Neural progenitor cell (in vitro differentiated cells): ENCODE data around the gene MYH10. TPM values are rescaled to one million over a fixed set of nuclear protein-coding genes. Genes with fewer than 3 reads are reported as not detected.

Source experiments
- DNase-seq: peaks from one replicate; pipeline ENCODE4 v3.0.0-alpha.2; 2016; ENCODE audit warnings: low spot score
- H2AFZ ChIP-seq: fragments of 200-600 bp; sonication (generic); replicated peaks from 2 replicates; pipeline ENCODE4 v1.6.1; 2016; ENCODE audit warnings: antibody characterized with exemption
- H3F3A ChIP-seq: fragments of 200-600 bp; sonication (generic); 2 replicates; pipeline ENCODE4 v1.6.1; 2016; ENCODE audit warnings: antibody characterized with exemption, low read depth
- H3K27ac ChIP-seq: fragments of 200-600 bp; sonication (generic); 2 replicates; pipeline ENCODE4 v1.5.1; 2016; ENCODE audit warnings: mild to moderate bottlenecking
- H3K27me3 ChIP-seq: fragments of 200-600 bp; sonication (generic); 2 replicates; pipeline ENCODE4 v1.6.1; 2016; ENCODE audit warnings: mild to moderate bottlenecking, moderate library complexity
- H3K36me3 ChIP-seq: fragments of 200-600 bp; sonication (generic); 2 replicates; pipeline ENCODE4 v1.5.1; 2016
- H3K4me1 ChIP-seq: fragments of 200-600 bp; sonication (generic); 2 replicates; pipeline ENCODE4 v1.6.1; 2016; ENCODE audit warnings: mixed run types
- H3K4me2 ChIP-seq: fragments of 200-600 bp; sonication (generic); 2 replicates; pipeline ENCODE4 v1.6.1; 2016
- H3K4me3 ChIP-seq: fragments of 200-600 bp; sonication (generic); 2 replicates; pipeline ENCODE4 v1.5.1; 2016
- H3K79me2 ChIP-seq: fragments of 200-600 bp; sonication (generic); 2 replicates; pipeline ENCODE4 v1.6.1; 2016; ENCODE audit warnings: low read depth
- H3K9ac ChIP-seq: fragments of 200-600 bp; sonication (generic); 2 replicates; pipeline ENCODE4 v1.6.1; 2016
- H3K9me3 ChIP-seq: fragments of 200-600 bp; sonication (generic); 2 replicates; pipeline ENCODE4 v1.5.1; 2016; ENCODE audit warnings: low read depth
- H4K20me1 ChIP-seq: fragments of 200-600 bp; sonication (generic); 2 replicates; pipeline ENCODE4 v1.6.1; 2016; ENCODE audit warnings: low read depth
- H3K27ac Mint-ChIP-seq: 3 replicates; pipeline ENCODE4 v1.8.0; 2021; ENCODE audit warnings: mixed read lengths
- H3K27me3 Mint-ChIP-seq: 2 replicates; pipeline ENCODE4 v1.8.0; 2022; ENCODE audit warnings: low read depth, mild to moderate bottlenecking, inconsistent platforms, moderate library complexity, mixed read lengths; ENCODE audit not compliant: insufficient read depth
- H3K36me3 Mint-ChIP-seq: 3 replicates; pipeline ENCODE4 v1.8.0; 2021; ENCODE audit warnings: mixed read lengths
- H3K4me1 Mint-ChIP-seq: 3 replicates; pipeline ENCODE4 v1.8.0; 2021; ENCODE audit warnings: mixed read lengths
- H3K4me3 Mint-ChIP-seq: 3 replicates; pipeline ENCODE4 v1.8.0; 2021; ENCODE audit warnings: mild to moderate bottlenecking, moderate library complexity, mixed read lengths
- H3K9me3 Mint-ChIP-seq: 3 replicates; pipeline ENCODE4 v1.8.0; 2020; ENCODE audit warnings: mixed read lengths
- EZH2 ChIP-seq: fragments of 200-600 bp; sonication (generic); IDR thresholded peaks from 2 replicates; pipeline ENCODE4 v1.6.1; 2017; ENCODE audit warnings: antibody characterized with exemption, mild to moderate bottlenecking, moderate library complexity
- EZH2phosphoT487 ChIP-seq: fragments of 200-600 bp; sonication (generic); IDR thresholded peaks from 2 replicates; pipeline ENCODE4 v1.6.1; 2017; ENCODE audit warnings: antibody characterized with exemption
- total RNA-seq: library from RNA; depleted of rRNA; stranded (reverse); fragments of >200 nt; gene quantifications from 2 replicates; pipeline ENCODE4 v1.2.3, GENCODE V29; 2015; ENCODE audit warnings: low replicate concordance
- TF ChIP-seq, protein P1 (sequence below): fragments of 200-600 bp; sonication (generic); IDR thresholded peaks from 2 replicates; pipeline ENCODE4 v1.5.1; 2017; ENCODE audit warnings: antibody characterized with exemption, mild to moderate bottlenecking

MYH10 gene
- total RNA-seq, 1 donor from 2014 or later = 213 TPM

DNA sequence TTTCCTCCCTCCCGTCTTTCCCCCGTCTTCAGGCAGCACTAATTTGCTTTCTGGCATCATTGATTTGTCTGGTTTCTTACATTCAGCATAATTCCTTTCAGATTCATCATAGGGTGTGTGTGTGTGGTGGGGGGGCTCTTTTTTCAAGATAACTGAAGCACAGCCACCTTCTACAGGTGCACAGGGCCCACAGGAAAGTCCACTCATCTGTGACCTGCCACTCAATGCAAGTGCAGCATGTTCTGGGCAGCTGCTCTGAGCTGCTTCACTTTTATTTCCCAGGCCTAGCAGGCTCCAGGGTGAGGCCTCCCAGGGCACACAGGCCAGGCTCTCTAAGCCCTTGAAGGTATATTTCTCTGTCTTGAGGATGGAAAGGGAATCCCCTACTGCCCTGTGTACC is 35.2 kb upstream of the MYH10 start:
- Histone ChIP-seq H3K36me3 (no peaks in the 10 kb centered on the region), H3K79me2 (no peaks in the 10 kb centered on the region), H3K4me2 (no peak overlapping the region), H3K27me3 (no peaks in the 10 kb centered on the region), H3K9ac (no peak overlapping the region), H2AFZ (no peak overlapping the region), H3K4me1 (no peaks in the 10 kb centered on the region), H3K9me3 (no peaks in the 10 kb centered on the region), H4K20me1 (no peaks in the 10 kb centered on the region), H3K27ac (no peak overlapping the region), H3F3A (no peaks in the 10 kb centered on the region), H3K4me3 (no peak overlapping the region)
- Mint-ChIP-seq H3K4me3 (no peak overlapping the region), H3K9me3 (no peaks in the 10 kb centered on the region), H3K27ac (no peak overlapping the region), H3K36me3 (no peaks in the 10 kb centered on the region), H3K27me3 (peaks cover 3% of the 10 kb centered on the region), H3K4me1 (peaks cover 5% of the 10 kb centered on the region)
- DNase-seq = no peak
- TF ChIP-seq EZH2phosphoT487 (no peak), EZH2 (no peak)
- TF ChIP-seq, protein P1, sequence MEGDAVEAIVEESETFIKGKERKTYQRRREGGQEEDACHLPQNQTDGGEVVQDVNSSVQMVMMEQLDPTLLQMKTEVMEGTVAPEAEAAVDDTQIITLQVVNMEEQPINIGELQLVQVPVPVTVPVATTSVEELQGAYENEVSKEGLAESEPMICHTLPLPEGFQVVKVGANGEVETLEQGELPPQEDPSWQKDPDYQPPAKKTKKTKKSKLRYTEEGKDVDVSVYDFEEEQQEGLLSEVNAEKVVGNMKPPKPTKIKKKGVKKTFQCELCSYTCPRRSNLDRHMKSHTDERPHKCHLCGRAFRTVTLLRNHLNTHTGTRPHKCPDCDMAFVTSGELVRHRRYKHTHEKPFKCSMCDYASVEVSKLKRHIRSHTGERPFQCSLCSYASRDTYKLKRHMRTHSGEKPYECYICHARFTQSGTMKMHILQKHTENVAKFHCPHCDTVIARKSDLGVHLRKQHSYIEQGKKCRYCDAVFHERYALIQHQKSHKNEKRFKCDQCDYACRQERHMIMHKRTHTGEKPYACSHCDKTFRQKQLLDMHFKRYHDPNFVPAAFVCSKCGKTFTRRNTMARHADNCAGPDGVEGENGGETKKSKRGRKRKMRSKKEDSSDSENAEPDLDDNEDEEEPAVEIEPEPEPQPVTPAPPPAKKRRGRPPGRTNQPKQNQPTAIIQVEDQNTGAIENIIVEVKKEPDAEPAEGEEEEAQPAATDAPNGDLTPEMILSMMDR = no peak

DNA sequence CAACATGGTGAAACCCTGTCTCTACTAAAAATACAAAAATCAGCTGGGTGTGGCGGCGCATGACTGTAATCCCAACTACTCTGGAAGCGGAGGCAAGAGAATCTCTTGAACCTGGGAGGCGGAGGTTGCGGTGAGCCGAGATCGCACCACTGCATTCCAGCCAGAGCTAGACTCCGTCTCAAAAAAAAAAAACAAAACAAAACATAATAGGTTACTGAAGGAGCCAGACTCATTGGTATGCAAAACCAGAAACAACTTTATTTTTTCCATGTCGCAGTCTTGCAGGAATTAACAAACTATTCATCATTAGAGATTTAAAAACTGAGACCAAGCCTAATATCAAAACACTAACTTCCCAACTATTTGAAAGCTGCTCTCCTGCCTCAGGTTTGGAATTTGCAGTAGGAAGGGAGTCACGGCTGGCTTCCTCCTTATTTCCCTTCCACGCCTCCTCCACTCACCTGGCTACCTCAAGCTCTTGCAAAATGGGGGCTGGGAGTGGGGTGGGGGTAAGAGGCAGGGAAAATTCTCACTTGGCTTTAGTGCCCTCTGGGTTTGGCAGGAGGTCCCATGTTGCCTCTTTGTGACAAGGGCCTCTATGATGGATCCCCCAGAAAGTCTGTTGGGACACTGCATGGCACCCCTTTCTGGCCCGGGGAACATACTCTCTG is 34.1 kb upstream of the MYH10 start:
- no peak overlapping the region for H2AFZ ChIP-seq
- no peak for TF ChIP-seq EZH2
- no peak for TF ChIP-seq EZH2phosphoT487
- TF ChIP-seq, protein P1 = no peak
- Mint-ChIP-seq H3K9me3 (no peaks in the 10 kb centered on the region), H3K36me3 (no peaks in the 10 kb centered on the region), H3K4me1 (peaks cover 3% of the 10 kb centered on the region), H3K27ac (no peak overlapping the region), H3K4me3 (no peak overlapping the region), H3K27me3 (peaks cover 3% of the 10 kb centered on the region)
- no peaks in the 10 kb centered on the region for H3K36me3 ChIP-seq
- H4K20me1 ChIP-seq = no peaks in the 10 kb centered on the region
- no peaks in the 10 kb centered on the region for H3K4me1 ChIP-seq
- H3K4me2 ChIP-seq = no peak overlapping the region
- no peak for DNase-seq
- H3K27ac ChIP-seq = no peak overlapping the region
- H3K79me2 ChIP-seq = no peaks in the 10 kb centered on the region
- no peaks in the 10 kb centered on the region for H3F3A ChIP-seq
- H3K27me3 ChIP-seq = no peaks in the 10 kb centered on the region
- no peaks in the 10 kb centered on the region for H3K9me3 ChIP-seq
- no peak overlapping the region for H3K9ac ChIP-seq
- no peak overlapping the region for H3K4me3 ChIP-seq

DNA sequence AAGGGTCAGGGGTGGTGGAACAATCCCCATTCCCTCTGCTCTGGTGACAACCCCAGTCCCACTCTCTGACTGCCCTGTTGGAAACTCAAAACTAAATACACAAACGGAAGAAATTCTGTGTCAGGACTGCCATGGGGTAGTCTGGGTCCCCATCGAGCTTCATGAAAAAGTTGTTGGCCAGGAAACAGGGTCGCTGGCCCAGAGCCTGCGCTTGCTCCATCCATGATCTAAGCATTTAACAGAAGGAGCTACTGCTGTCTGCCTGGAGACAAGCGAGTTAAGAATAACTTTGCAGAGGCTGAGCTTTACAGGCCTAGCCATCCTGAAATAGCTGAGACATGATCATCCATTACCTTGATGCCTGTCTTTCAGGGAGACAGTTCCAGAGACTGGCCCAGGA is 32.4 kb upstream of the MYH10 start:
- no peak overlapping the region for H3K4me3 Mint-ChIP-seq
- no peaks in the 10 kb centered on the region for H3K4me1 ChIP-seq
- no peaks in the 10 kb centered on the region for H3K27me3 ChIP-seq
- H3K27ac Mint-ChIP-seq = no peak overlapping the region
- no peaks in the 10 kb centered on the region for H3K36me3 ChIP-seq
- H2AFZ ChIP-seq = no peak overlapping the region
- DNase-seq = no peak
- H3K27ac ChIP-seq = no peak overlapping the region
- no peak overlapping the region for H3K4me2 ChIP-seq
- H3K4me1 Mint-ChIP-seq = no peaks in the 10 kb centered on the region
- no peaks in the 10 kb centered on the region for H3K9me3 ChIP-seq
- no peaks in the 10 kb centered on the region for H4K20me1 ChIP-seq
- no peaks in the 10 kb centered on the region for H3K36me3 Mint-ChIP-seq
- no peaks in the 10 kb centered on the region for H3F3A ChIP-seq
- H3K79me2 ChIP-seq = no peaks in the 10 kb centered on the region
- no peaks in the 10 kb centered on the region for H3K9me3 Mint-ChIP-seq
- TF ChIP-seq EZH2phosphoT487 (no peak), EZH2 (no peak)
- TF ChIP-seq, protein P1 = no peak
- no peak overlapping the region for H3K4me3 ChIP-seq
- H3K27me3 Mint-ChIP-seq = peaks cover 3% of the 10 kb centered on the region
- no peak overlapping the region for H3K9ac ChIP-seq
